K562 (cell line): ENCODE data around the gene VWA7. TPM values are rescaled to one million over a fixed set of nuclear protein-coding genes. Genes with fewer than 3 reads are reported as not detected.
A peak's percentile ranks its signal among the peaks of the same experiment; 100 is the strongest.

Source experiments
- CBX2 ChIP-seq: fragments of 200-600 bp; sonication (generic); IDR thresholded peaks from one replicate; pipeline ENCODE4 v1.6.1; 2012; ENCODE audit warnings: mild to moderate bottlenecking, low read length, inconsistent platforms; ENCODE audit not compliant: insufficient read depth, poor library complexity, severe bottlenecking
- CREBBP ChIP-seq: IDR thresholded peaks from one replicate; pipeline ENCODE4 v1.6.1; 2012; ENCODE audit warnings: low read depth, mild to moderate bottlenecking, control low read depth, inconsistent platforms, low read length
- ELK1 ChIP-seq: sonication (generic); formaldehyde crosslinking; IDR thresholded peaks from 2 replicates; pipeline ENCODE4 v1.8.1; 2022; ENCODE audit warnings: missing genetic modification reagents
- FOXJ3 ChIP-seq: sonication (generic); formaldehyde crosslinking; IDR thresholded peaks from 2 replicates; pipeline ENCODE4 v1.4.0; 2020; ENCODE audit warnings: mild to moderate bottlenecking, missing genetic modification reagents
- FOXK2 ChIP-seq, 2 experiments: fragments of 450-650 bp; IDR thresholded peaks in 1 of 2; conservative IDR thresholded peaks in 1 of 2; 2 replicates each; pipeline ENCODE4 v1.6.1; 2016; ENCODE audit warnings: low read depth in 2 of 2, mild to moderate bottlenecking in 1 of 2
- HNRNPK ChIP-seq: fragments of 200-400 bp; formaldehyde crosslinking; IDR thresholded peaks from one replicate; pipeline ENCODE4 v1.6.1; 2018; ENCODE audit warnings: mild to moderate bottlenecking, low read depth, low read length; ENCODE audit not compliant: poor library complexity, severe bottlenecking
- HOMEZ ChIP-seq: fragments of 250-450 bp; sonication (Bioruptor Pico); IDR thresholded peaks from 2 replicates; pipeline ENCODE4 v1.4.0; 2020; ENCODE audit warnings: mild to moderate bottlenecking, moderate library complexity
- MAFK ChIP-seq: IDR thresholded peaks from 2 replicates; pipeline ENCODE4 v1.6.1; 2011; ENCODE audit warnings: low read length, improper control_type of control experiment
- MECOM ChIP-seq: fragments of 250-450 bp; sonication (Bioruptor Pico); IDR thresholded peaks from 2 replicates; pipeline ENCODE4 v1.8.0; 2022; ENCODE audit warnings: inconsistent platforms
- NR0B1 ChIP-seq: fragments of 450-650 bp; IDR thresholded peaks from one replicate; pipeline ENCODE4 v1.6.1; 2018; ENCODE audit warnings: mild to moderate bottlenecking, moderate library complexity; ENCODE audit not compliant: partially characterized antibody
- RUNX1 ChIP-seq: sonication (generic); IDR thresholded peaks from 2 replicates; pipeline ENCODE4 v1.6.1; 2016; ENCODE audit warnings: antibody characterized with exemption, low read depth
- STAT5A ChIP-seq: IDR thresholded peaks from 2 replicates; pipeline ENCODE4 v1.6.1; 2012; ENCODE audit warnings: low read length, inconsistent platforms, borderline replicate concordance
- TEAD4 ChIP-seq, 2 experiments: sonication (generic) in 1 of 2; formaldehyde crosslinking in 1 of 2; IDR thresholded peaks; 2 replicates each; pipeline versions ENCODE4 v1.6.1 to v1.8.0; 2012 to 2022; ENCODE audit warnings: borderline replicate concordance in 1 of 2, inconsistent platforms in 1 of 2, low read length in 1 of 2, mild to moderate bottlenecking in 1 of 2, missing genetic modification reagents in 1 of 2
- TSHZ1 ChIP-seq: fragments of 250-450 bp; sonication (Bioruptor Pico); IDR thresholded peaks from 2 replicates; pipeline ENCODE4 v1.4.0; 2020; ENCODE audit warnings: mild to moderate bottlenecking, moderate library complexity
- WHSC1 ChIP-seq: IDR thresholded peaks from one replicate; pipeline ENCODE4 v1.6.1; 2012; ENCODE audit warnings: low read length, control low read depth, inconsistent platforms
- ZNF263 ChIP-seq: sonication (generic); formaldehyde crosslinking; IDR thresholded peaks from 2 replicates; pipeline ENCODE4 v1.8.0; 2022; ENCODE audit warnings: mild to moderate bottlenecking, missing genetic modification reagents, borderline replicate concordance
- polyA plus RNA-seq, 8 experiments: library from polyadenylated mRNA; depleted of rRNA in 4 of 8; stranded (reverse) in 5 of 8; unstranded in 3 of 8; fragments of >200 nt; fragmentation: Nextera tagmentation in 2 of 8; fragmentation: Illumina TruSeq in 1 of 8; extraction: Ambion mirVana in 2 of 8; extraction: Trizol in 1 of 8; gene quantifications; 2 replicates each; pipeline versions ENCODE4 v1.2.1 to v1.2.3, GENCODE V29; 2011 to 2014; ENCODE audit warnings: inconsistent platforms in 1 of 8, missing spikeins in 1 of 8
- total RNA-seq, 7 experiments: library from RNA; depleted of rRNA in 6 of 7; stranded (reverse); fragments of >200 nt in 6 of 7; fragmentation: Illumina TruSeq in 2 of 7; extraction: Trizol in 2 of 7; gene quantifications; 2 replicates each; pipeline versions ENCODE4 v1.2.1 to v1.2.3, GENCODE V29; 2011 to 2021; ENCODE audit warnings: low replicate concordance in 1 of 7

VWA7 gene
- total and polyA plus RNA-seq, 9 of the 15 experiments (the other 6 are each of a cell fraction or from before 2014, with no cell fraction given): 0.18 to 2.9 (median 0.95) TPM

- TF ChIP-seq HOMEZ (CRISPR knock-in tag) (no peak; the same call in 1 of the 2 replicates), ZNF263 (no peak), HNRNPK (no peak), STAT5A (no peak), WHSC1 (no peak), FOXJ3 (CRISPR knock-in tag) (no peak), RUNX1 (no peak), NR0B1 (no peak), TSHZ1 (no peak), CBX2 (no peak), TEAD4 (IDR thresholded peaks at IDR 0.05; ENCODE audit: low read length) (peak; percentile 56; the same call in 1 of the 2 replicates), TEAD4 (CRISPR knock-in tag; IDR thresholded peaks at IDR 0.05; ENCODE audit: borderline replicate concordance) (peak; percentile 92; the same call in 1 of the 2 replicates), CREBBP (no peak), ELK1 (CRISPR knock-in tag) (no peak), MECOM (CRISPR knock-in tag) (no peak), FOXK2 (conservative IDR thresholded peaks at IDR 0.05 in 1 of 2, IDR thresholded peaks at IDR 0.05 in 1 of 2; ENCODE audit: low read depth in 2 of 2) (no peak), MAFK (no peak; the same call in 1 of the 2 replicates)
Measured at GRCh38 chr6:31739639-31740396, 37.3 kb downstream of the VWA7 start, which contains the start of gene MSH5 (continued).
